H1 (cell line): ENCODE data around the gene USP10. TPM values are rescaled to one million over a fixed set of nuclear protein-coding genes. Genes with fewer than 3 reads are reported as not detected.

Source experiments
- RAD21 ChIP-seq, 2 experiments: IDR thresholded peaks in 1 of 2; conservative IDR thresholded peaks in 1 of 2; 2 replicates each; pipeline ENCODE4 v1.6.1; 2011; ENCODE audit warnings: low read depth in 2 of 2, low read length in 2 of 2, improper control_type of control experiment in 1 of 2, inconsistent platforms in 1 of 2, mild to moderate bottlenecking in 1 of 2, moderate library complexity in 1 of 2
- SIX5 ChIP-seq: IDR thresholded peaks from 2 replicates; pipeline ENCODE4 v1.6.1; 2011; ENCODE audit warnings: mild to moderate bottlenecking, low read depth, low read length
- polyA plus RNA-seq, 7 experiments: library from polyadenylated mRNA; depleted of rRNA in 3 of 7; stranded (reverse) in 5 of 7; unstranded in 2 of 7; fragments of >200 nt in 5 of 7; fragments of 200-250 nt in 2 of 7; gene quantifications; 1 replicate in 5 of 7; 2 replicates in 1 of 7; 4 replicates in 1 of 7; pipeline versions ENCODE4 v1.2.1 to v1.2.3, GENCODE V29; 2011 to 2013; ENCODE audit warnings: missing spikeins in 2 of 7, mixed read lengths in 2 of 7
- total RNA-seq: library from RNA; stranded (reverse); fragmentation: NEBNext Ultra II Directional; extraction: Animal tissue kit (Norgen Biotek cat#: 25700); gene quantifications from 2 replicates; pipeline ENCODE4 v1.2.1, GENCODE V29; 2021
- TF ChIP-seq, protein P1 (sequence below): IDR thresholded peaks from 2 replicates; pipeline ENCODE4 v1.6.1; 2011; ENCODE audit warnings: low read depth, mild to moderate bottlenecking, low read length; ENCODE audit not compliant: insufficient read depth

The USP10 gene
- total and polyA plus RNA-seq, 2 of the 8 experiments (the other 6 are each of a cell fraction or from before 2014, with no cell fraction given), result 171 to 195 TPM

DNA sequence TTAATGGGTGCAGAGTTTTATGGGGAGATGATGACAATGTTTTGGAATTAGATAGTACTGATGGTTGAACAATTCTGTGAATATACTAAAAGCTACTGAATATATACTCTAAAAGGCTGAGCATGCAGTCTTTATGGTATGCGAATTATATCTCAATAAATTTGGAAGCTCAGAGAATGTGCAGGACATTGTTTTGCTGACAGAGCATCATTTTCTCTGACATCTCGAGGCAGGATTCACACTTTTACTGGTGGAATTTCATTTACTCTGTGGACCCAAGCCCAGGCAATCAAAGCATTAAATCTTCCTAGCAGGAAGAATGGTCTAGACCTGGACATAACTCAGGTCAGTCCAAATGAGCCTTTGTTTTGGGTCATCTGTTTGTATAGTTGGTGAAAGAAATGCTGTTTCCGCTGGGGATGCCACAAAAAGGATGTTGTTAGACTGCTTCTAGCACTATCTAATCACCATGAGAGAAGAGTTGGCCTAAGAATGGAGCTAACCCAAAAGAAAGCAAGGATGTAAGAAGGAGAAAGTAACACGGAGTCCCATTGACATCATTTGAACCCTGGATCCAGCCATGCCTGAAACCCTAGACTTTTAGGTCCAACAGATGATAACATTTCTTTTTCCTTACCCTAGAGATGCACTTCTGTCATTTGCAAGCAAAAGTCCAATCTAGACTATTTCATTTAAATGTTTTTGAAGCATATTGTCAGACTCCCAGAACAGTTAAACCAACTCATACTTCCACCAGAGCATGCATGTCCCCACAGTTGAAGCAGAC is 18.8 kb upstream of the USP10 start (continued):
- TF ChIP-seq, protein P1, sequence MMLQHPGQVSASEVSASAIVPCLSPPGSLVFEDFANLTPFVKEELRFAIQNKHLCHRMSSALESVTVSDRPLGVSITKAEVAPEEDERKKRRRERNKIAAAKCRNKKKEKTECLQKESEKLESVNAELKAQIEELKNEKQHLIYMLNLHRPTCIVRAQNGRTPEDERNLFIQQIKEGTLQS, result no peak
- TF ChIP-seq RAD21 (IDR thresholded peaks at IDR 0.05 in 1 of 2, conservative IDR thresholded peaks at IDR 0.05 in 1 of 2; ENCODE audit: low read depth in 2 of 2, low read length in 2 of 2) (no peak), SIX5 (no peak)
